ENCODE measurements around the gene RND2. TPM values are rescaled to one million over a fixed set of nuclear protein-coding genes. Genes with fewer than 3 reads are reported as not detected.

RND2 gene
- total and polyA plus RNA-seq, 2 of the 13 experiments (the other 11 are each of a cell fraction or from before 2014, with no cell fraction given), result 0.05 to 0.11 TPM

- TF ChIP-seq STAG1 (CRISPR knock-in tag; IDR thresholded peaks at IDR 0.05), result peak; percentile 97
- TF ChIP-seq ZNF383 (CRISPR knock-in tag; IDR thresholded peaks at IDR 0.05; ENCODE audit: borderline replicate concordance), result no peak
- no peak for TF ChIP-seq MED13 (CRISPR knock-in tag; IDR thresholded peaks at IDR 0.05)
- TF ChIP-seq UBTF (CRISPR knock-in tag; IDR thresholded peaks at IDR 0.05), result peak; percentile 35
- no peak for TF ChIP-seq TARDBP (CRISPR knock-in tag; IDR thresholded peaks at IDR 0.05)
- no peak for TF ChIP-seq LBX2 (CRISPR knock-in tag; IDR thresholded peaks at IDR 0.05; ENCODE audit: borderline replicate concordance)
- TF ChIP-seq RAD51 (IDR thresholded peaks at IDR 0.05; ENCODE audit: borderline replicate concordance), result no peak
- TF ChIP-seq, protein P1, sequence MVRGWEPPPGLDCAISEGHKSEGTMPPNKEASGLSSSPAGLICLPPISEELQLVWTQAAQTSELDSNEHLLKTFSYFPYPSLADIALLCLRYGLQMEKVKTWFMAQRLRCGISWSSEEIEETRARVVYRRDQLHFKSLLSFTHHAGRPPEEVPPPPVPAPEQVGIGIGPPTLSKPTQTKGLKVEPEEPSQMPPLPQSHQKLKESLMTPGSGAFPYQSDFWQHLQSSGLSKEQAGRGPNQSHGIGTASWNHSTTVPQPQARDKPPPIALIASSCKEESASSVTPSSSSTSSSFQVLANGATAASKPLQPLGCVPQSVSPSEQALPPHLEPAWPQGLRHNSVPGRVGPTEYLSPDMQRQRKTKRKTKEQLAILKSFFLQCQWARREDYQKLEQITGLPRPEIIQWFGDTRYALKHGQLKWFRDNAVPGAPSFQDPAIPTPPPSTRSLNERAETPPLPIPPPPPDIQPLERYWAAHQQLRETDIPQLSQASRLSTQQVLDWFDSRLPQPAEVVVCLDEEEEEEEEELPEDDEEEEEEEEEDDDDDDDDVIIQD (CRISPR knock-in tag; IDR thresholded peaks at IDR 0.05; ENCODE audit: low read depth), result peak; percentile 66
- TF ChIP-seq HOXD1 (CRISPR knock-in tag; IDR thresholded peaks at IDR 0.05), result 0 out of 2 replicates have a peak, but pooled peaks have one; percentile 46
- TF ChIP-seq, protein P2, sequence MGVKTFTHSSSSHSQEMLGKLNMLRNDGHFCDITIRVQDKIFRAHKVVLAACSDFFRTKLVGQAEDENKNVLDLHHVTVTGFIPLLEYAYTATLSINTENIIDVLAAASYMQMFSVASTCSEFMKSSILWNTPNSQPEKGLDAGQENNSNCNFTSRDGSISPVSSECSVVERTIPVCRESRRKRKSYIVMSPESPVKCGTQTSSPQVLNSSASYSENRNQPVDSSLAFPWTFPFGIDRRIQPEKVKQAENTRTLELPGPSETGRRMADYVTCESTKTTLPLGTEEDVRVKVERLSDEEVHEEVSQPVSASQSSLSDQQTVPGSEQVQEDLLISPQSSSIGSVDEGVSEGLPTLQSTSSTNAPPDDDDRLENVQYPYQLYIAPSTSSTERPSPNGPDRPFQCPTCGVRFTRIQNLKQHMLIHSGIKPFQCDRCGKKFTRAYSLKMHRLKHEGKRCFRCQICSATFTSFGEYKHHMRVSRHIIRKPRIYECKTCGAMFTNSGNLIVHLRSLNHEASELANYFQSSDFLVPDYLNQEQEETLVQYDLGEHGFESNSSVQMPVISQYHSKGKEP (CRISPR knock-in tag; IDR thresholded peaks at IDR 0.05), result no peak
- TF ChIP-seq, protein P3, sequence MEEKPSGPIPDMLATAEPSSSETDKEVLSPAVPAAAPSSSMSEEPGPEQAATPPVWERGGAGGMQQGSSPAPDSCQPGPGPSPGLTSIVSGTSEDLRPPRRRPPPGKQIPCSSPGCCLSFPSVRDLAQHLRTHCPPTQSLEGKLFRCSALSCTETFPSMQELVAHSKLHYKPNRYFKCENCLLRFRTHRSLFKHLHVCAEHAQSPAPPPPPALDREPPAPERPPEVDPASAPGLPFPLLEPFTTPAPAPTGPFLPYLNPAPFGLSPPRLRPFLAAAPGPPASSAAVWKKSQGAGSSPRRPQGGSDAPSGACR (CRISPR knock-in tag; IDR thresholded peaks at IDR 0.05), result no peak
- TF ChIP-seq ZNF660 (CRISPR knock-in tag; IDR thresholded peaks at IDR 0.05; ENCODE audit: borderline replicate concordance, low read depth), result no peak
- TF ChIP-seq MLXIP (CRISPR knock-in tag; IDR thresholded peaks at IDR 0.05; ENCODE audit: borderline replicate concordance), result no peak
- TF ChIP-seq ZFP36 (IDR thresholded peaks at IDR 0.05; ENCODE audit: borderline replicate concordance, low read depth, low read length, partially characterized antibody), result no peak
- no peak for TF ChIP-seq SNAI1 (CRISPR knock-in tag; IDR thresholded peaks at IDR 0.05; ENCODE audit: borderline replicate concordance)
- TF ChIP-seq RNF2 (conservative IDR thresholded peaks at IDR 0.05; ENCODE audit: low read depth), result no peak
- TF ChIP-seq ZNF839 (CRISPR knock-in tag; IDR thresholded peaks at IDR 0.05; ENCODE audit: borderline replicate concordance), result peak; percentile 55; the same call in 1 of the 2 replicates
- 0 out of 2 replicates have a peak, but pooled peaks have one; percentile 41 for TF ChIP-seq MEF2D (CRISPR knock-in tag; IDR thresholded peaks at IDR 0.05)
- TF ChIP-seq TBP (CRISPR knock-in tag; IDR thresholded peaks at IDR 0.05), result no peak
Measured at GRCh38 chr17:43024407-43025289, at the start of gene RND2 (continued).

Data from HepG2 (cell line).